Thymus (tissue), 11 donors: ENCODE measurements around the gene LHPP. TPM values are rescaled to one million over a fixed set of nuclear protein-coding genes. Genes with fewer than 3 reads are reported as not detected.
A peak's percentile ranks its signal among the peaks of the same experiment; 100 is the strongest.

Experiments
- DNase-seq, 9 donors: peaks; one replicate each; pipeline ENCODE4 v3.0.0-alpha.2; 2013; ENCODE audit warnings: low spot score in 9 of 9, low read depth in 6 of 9, missing footprints in 1 of 9
- H3K27ac ChIP-seq, 2 donors: one replicate each; pipeline ENCODE4 v1.5.1; 2013; ENCODE audit warnings: control low read depth in 1 of 2, low read depth in 1 of 2, low read length in 1 of 2, mild to moderate bottlenecking in 1 of 2, moderate library complexity in 1 of 2
- H3K27me3 ChIP-seq, 2 donors: one replicate each; pipeline ENCODE4 v1.5.1; 2013; ENCODE audit warnings: low read length in 1 of 2; ENCODE audit not compliant: control insufficient read depth in 2 of 2, insufficient read depth in 1 of 2
- H3K36me3 ChIP-seq, 2 donors: one replicate each; pipeline ENCODE4 v1.5.1; 2013; ENCODE audit warnings: low read length in 1 of 2, mild to moderate bottlenecking in 1 of 2, moderate library complexity in 1 of 2; ENCODE audit not compliant: control insufficient read depth in 2 of 2, insufficient read depth in 2 of 2
- H3K4me1 ChIP-seq, 2 donors: one replicate each; pipeline ENCODE4 v1.5.1; 2013; ENCODE audit warnings: low read length in 2 of 2; ENCODE audit not compliant: control insufficient read depth in 2 of 2, insufficient read depth in 2 of 2
- H3K4me3 ChIP-seq, 2 donors: one replicate each; pipeline ENCODE4 v1.5.1; 2013; ENCODE audit warnings: low read length in 2 of 2, control low read depth in 1 of 2, mild to moderate bottlenecking in 1 of 2
- H3K9me3 ChIP-seq, 2 donors: one replicate each; pipeline ENCODE4 v1.5.1; 2013; ENCODE audit warnings: low read length in 1 of 2, mild to moderate bottlenecking in 1 of 2; ENCODE audit not compliant: control insufficient read depth in 2 of 2, insufficient read depth in 1 of 2
- WGBS: extraction: QIAGEN DNeasy Blood & Tissue Kit; methylation state at CpG from one replicate; pipeline ENCODE4 v1.1.7; 2013; 5-methylcytosine and 5-hydroxymethylcytosine counted together
- polyA plus RNA-seq: library from polyadenylated mRNA; stranded (reverse); fragments of 200-250 nt; gene quantifications from one replicate; pipeline ENCODE4 v1.2.3, GENCODE V29; 2013
- total RNA-seq: library from RNA; stranded (reverse); fragments of 120-200 nt; gene quantifications from one replicate; pipeline ENCODE4 v1.2.4, GENCODE V29; 2013
- donor health status: healthy.

LHPP gene
- total and polyA plus RNA-seq, 2 donors, result 6.3 to 13.5 TPM

GRCh38 chr10:124598196-124598595 is 136.6 kb downstream of the LHPP start:
- no peak overlapping the region for H3K4me3 ChIP-seq
- H3K27ac ChIP-seq, result peak overlapping the region in 1 of 2 donors; percentile 22
- DNase-seq, result no peak
- WGBS, result 96% methylated on average over 6 of the region's 6 CpGs
- no peaks in the 10 kb centered on the region for H3K27me3 ChIP-seq
- peaks cover 0 to 11% of the 10 kb centered on the region in 2 donors for H3K9me3 ChIP-seq
- peaks cover 48 to 81% of the 10 kb centered on the region in 2 donors for H3K4me1 ChIP-seq
- no peaks in the 10 kb centered on the region for H3K36me3 ChIP-seq

- Histone ChIP-seq H3K4me1 (peaks cover 56 to 88% of the 10 kb centered on the region in 2 donors), H3K36me3 (no peaks in the 10 kb centered on the region), H3K27ac (no peak overlapping the region), H3K4me3 (no peak overlapping the region), H3K27me3 (no peaks in the 10 kb centered on the region), H3K9me3 (peaks cover 0 to 11% of the 10 kb centered on the region in 2 donors)
- no peak for DNase-seq
- 92% methylated on average over 13 of the region's 13 CpGs for WGBS
Measured at GRCh38 chr10:124598773-124599587, 137.4 kb downstream of the LHPP start.

GRCh38 chr10:124599588-124600050 is 138.0 kb downstream of the LHPP start:
- Histone ChIP-seq H3K27ac (peak overlapping the region in 1 of 2 donors; percentile 23), H3K4me1 (peaks cover 62 to 95% of the 10 kb centered on the region in 2 donors)

GRCh38 chr10:124600051-124600880 is 138.6 kb downstream of the LHPP start:
- Histone ChIP-seq H3K27me3 (no peaks in the 10 kb centered on the region), H3K27ac (peak overlapping the region in 1 of 2 donors; percentile 23), H3K9me3 (peaks cover 0 to 6% of the 10 kb centered on the region in 2 donors), H3K4me3 (no peak overlapping the region), H3K36me3 (no peaks in the 10 kb centered on the region), H3K4me1 (peaks cover 66 to 97% of the 10 kb centered on the region in 2 donors)
- 75% methylated on average over 18 of the region's 18 CpGs for WGBS
- DNase-seq, result peak in 1 of 9 donors; percentile 64

More at GRCh38 chr10:124599588-124600050, 138.0 kb downstream of the LHPP start:
- Histone ChIP-seq H3K27me3 (no peaks in the 10 kb centered on the region), H3K36me3 (no peaks in the 10 kb centered on the region), H3K4me3 (no peak overlapping the region), H3K9me3 (peaks cover 0 to 11% of the 10 kb centered on the region in 2 donors)
- WGBS, result 90% methylated on average over 7 of the region's 7 CpGs
- no peak for DNase-seq

- H3K27ac ChIP-seq, result no peak overlapping the region
- H3K9me3 ChIP-seq, result peaks cover 0 to 4% of the 10 kb centered on the region in 2 donors
- no peak overlapping the region for H3K4me3 ChIP-seq
- WGBS, result 88% methylated on average over 12 of the region's 12 CpGs
- no peak for DNase-seq
- H3K36me3 ChIP-seq, result no peaks in the 10 kb centered on the region
- peaks cover 73 to 97% of the 10 kb centered on the region in 2 donors for H3K4me1 ChIP-seq
- no peaks in the 10 kb centered on the region for H3K27me3 ChIP-seq
Measured at GRCh38 chr10:124601016-124601415, 139.4 kb downstream of the LHPP start.

- no peak for DNase-seq
- WGBS, result 93% methylated on average over 29 of the region's 29 CpGs
- H3K9me3 ChIP-seq, result peaks cover 0 to 4% of the 10 kb centered on the region in 2 donors
- no peak overlapping the region for H3K4me3 ChIP-seq
- no peaks in the 10 kb centered on the region for H3K36me3 ChIP-seq
- no peaks in the 10 kb centered on the region for H3K27me3 ChIP-seq
- no peak overlapping the region for H3K27ac ChIP-seq
- H3K4me1 ChIP-seq, result peaks cover 76 to 97% of the 10 kb centered on the region in 2 donors
Measured at GRCh38 chr10:124601431-124602120, 140.0 kb downstream of the LHPP start.

- DNase-seq, result no peak
- WGBS, result 90% methylated on average over 12 of the region's 12 CpGs
- no peaks in the 10 kb centered on the region for H3K27me3 ChIP-seq
Measured at GRCh38 chr10:124602121-124602561, 140.5 kb downstream of the LHPP start.

GRCh38 chr10:124602646-124603365 is 141.2 kb downstream of the LHPP start:
- WGBS, result 86% methylated on average over 12 of the region's 12 CpGs
- Histone ChIP-seq H3K36me3 (peaks cover 0 to 2% of the 10 kb centered on the region in 2 donors), H3K27me3 (no peaks in the 10 kb centered on the region), H3K27ac (no peak overlapping the region), H3K4me3 (no peak overlapping the region), H3K9me3 (peaks cover 0 to 3% of the 10 kb centered on the region in 2 donors), H3K4me1 (peaks cover 72 to 97% of the 10 kb centered on the region in 2 donors)
- no peak for DNase-seq

More at GRCh38 chr10:124602121-124602561, 140.5 kb downstream of the LHPP start:
- H3K9me3 ChIP-seq, result peaks cover 0 to 4% of the 10 kb centered on the region in 2 donors
- no peaks in the 10 kb centered on the region for H3K36me3 ChIP-seq
- peaks cover 76 to 97% of the 10 kb centered on the region in 2 donors for H3K4me1 ChIP-seq
- no peak overlapping the region for H3K4me3 ChIP-seq
- no peak overlapping the region for H3K27ac ChIP-seq
